ENCODE measurements around the gene COA8.

Gene COA8

DNA sequence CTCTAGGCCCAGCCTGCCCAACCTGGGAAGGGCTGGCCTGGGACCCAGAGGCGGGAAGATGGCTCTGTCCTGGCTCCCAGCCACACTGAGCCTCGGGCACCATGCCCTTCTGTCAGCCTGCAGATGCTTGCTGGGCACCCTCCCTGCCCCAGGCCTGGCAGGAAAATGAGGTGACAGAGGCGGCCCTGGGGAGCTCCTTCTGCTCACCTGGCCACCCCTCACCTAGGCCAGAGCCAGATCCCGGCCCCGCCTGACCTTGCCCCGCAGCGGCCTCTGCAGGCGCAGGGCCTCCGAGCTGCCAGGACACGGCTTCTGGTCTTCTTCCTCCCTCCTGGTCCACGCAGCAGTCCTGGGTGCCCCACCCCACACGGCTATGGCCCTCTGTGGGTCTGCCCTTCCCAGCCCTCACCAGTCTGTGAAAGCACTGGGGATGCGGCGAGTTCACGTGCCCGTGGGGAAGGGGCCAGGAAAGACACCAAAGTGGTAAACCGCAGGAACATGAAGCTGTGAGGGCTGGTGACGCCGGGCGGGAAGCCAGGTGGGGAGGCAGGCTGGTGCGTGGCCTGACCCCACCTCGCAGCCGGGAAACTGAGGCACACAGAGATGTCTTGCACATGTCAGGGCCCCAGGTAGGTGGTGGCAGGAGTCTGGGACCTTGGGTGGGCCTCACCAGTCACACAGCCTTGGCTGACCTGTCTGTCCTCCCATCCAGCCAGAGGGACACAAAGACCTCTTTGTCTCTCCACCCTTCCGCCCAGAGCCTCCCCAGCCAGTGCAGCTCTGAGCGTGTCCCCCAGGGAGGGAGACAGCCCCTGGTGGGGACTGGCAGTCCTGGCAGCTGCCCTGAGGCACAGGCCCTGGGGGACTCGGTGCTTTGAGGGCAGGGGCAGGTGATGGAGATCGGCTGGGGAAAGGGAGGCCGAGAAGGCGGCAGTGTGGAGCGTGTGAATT is 13.1 kb upstream of the COA8 start:
- DNase-seq: peak; percentile 66

DNA sequence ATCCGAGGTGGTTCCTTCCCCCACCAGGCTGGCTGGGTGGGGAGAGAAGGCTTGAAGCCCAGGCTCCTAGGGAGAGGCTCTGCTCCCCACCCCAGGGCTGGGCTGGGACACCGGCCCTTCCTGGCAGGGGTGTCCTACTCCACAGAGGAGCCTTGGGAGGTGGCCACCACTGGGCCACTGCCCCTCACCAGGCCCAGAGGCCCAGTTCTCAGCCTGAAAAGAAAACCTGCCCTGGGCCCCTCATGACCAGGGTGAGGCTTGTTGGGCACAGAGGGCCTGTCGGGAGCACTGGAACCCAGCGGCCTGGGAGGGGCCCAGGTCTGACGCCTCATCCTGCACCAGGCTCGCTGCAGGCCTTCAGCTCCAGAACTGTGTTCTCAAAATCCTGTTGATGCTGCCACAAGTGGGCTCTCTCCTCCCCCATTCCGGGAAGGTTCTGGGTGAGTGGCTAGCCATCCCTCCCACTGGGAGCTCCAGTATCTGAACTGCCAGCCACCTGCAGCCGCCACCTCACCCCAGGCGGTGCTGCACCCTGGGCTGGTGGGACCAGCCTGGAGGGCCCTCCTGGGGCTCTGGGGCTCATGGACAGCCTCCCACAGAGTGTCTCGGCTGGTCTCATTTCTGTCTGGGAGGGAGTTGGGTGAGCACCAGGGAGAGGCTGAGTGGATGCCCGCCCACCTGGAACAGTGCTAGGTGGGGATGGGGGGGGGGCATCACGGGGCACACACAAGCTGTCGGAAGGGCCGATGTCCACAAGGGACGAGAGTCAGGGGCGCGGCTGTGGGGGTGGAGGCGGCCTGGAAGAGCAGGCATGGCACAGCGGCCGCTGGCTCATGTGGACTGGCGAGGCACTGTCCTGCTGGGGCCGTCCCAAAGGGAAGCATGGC is 12.1 kb upstream of the COA8 start:
- DNase-seq: no peak

- DNase-seq: no peak
Measured at GRCh38 chr14:103551338-103551762, 11.4 kb upstream of the COA8 start.

- DNase-seq: no peak
Measured at GRCh38 chr14:103552011-103552845, 10.5 kb upstream of the COA8 start.

GRCh38 chr14:103552846-103553210 is 9.9 kb upstream of the COA8 start:
- DNase-seq: no peak

- DNase-seq: no peak
Measured at GRCh38 chr14:103555559-103556337, 7.0 kb upstream of the COA8 start.

- DNase-seq: no peak
Measured at GRCh38 chr14:103556946-103557758, 5.6 kb upstream of the COA8 start.

GRCh38 chr14:103558071-103558882 is 4.5 kb upstream of the COA8 start:
- no peak for DNase-seq

- DNase-seq: no peak
Measured at GRCh38 chr14:103559766-103560165, 3.0 kb upstream of the COA8 start.

DNA sequence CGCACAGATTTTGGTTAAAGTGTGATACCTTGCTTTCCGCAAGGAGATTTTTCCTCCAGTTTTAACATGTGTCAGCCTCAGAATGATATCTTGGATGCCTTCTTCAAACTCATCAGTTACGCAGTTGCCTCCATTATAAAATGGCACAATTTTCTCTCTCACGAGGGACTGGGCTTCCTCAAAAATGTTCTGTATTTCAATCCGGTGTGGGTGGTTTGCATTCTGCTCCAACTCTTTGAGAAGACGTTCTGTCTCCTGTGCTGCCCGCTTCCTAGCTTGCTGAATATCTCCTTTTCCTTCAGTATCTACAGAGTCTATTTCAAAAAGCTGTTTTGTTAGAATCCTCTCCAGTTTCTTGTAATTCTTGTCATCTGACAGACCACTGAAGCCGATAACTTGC is 2.1 kb upstream of the COA8 start:
- DNase-seq: no peak

- DNase-seq: no peak
Measured at GRCh38 chr14:103561381-103562178, 1.2 kb upstream of the COA8 start.

GRCh38 chr14:103562179-103562428 is 656 bp upstream of the COA8 start:
- DNase-seq: no peak

- no peak for DNase-seq
Measured at GRCh38 chr14:103563226-103563620, 463 bp downstream of the COA8 start.

DNA sequence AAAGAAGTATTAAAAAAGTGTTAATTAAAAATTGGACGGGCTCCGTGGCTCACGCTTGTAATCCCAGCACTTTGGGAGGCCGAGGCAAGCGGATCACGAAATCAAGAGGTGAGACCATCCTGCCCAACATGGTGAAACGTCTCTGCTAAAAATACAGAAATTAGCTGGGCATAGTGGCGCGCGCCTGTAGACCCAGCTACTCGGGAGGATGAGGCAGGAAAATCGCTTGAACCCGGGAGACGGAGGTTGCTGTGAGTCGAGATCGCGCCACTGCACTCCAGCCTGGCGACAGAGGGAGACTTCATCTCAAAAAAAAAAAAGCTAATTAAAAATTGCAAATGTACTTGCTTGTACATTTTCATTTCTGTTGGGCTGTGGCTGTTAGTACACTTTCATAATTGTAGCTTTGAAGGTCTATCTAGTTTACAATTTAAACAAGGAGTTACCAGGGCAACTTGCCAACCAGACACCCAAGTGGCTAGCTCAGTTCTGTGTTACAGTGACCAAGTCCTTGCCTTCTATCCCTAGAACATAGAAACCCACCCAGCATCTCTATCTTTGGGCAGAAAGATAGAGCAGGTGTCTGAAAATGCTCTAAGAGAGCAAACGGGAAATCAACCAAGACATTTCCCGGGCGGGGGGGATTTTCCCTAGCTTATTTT is 1.2 kb downstream of the COA8 start:
- DNase-seq: no peak

DNA sequence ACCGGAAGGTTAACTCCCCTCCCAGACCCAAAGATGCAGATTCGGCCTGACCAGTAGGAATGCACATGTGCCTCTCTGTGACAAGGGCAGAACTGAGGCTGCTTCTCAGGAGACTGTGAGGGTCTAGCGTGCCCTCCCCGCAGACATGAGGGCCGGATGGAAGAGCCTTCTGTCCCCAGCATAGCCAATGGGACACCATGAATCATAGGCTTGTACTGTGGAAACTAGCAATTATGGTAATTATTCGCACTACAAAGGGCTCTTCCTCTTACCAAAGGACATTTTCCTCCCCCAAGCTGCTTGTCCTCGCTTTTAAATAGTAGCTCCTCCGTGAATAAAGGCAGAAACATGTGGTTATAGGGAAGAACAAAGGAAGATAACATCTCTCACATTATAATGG is 6.2 kb downstream of the COA8 start:
- DNase-seq: peak; percentile 79

- DNase-seq: no peak
Measured at GRCh38 chr14:103569408-103569807, 6.6 kb downstream of the COA8 start.

DNA sequence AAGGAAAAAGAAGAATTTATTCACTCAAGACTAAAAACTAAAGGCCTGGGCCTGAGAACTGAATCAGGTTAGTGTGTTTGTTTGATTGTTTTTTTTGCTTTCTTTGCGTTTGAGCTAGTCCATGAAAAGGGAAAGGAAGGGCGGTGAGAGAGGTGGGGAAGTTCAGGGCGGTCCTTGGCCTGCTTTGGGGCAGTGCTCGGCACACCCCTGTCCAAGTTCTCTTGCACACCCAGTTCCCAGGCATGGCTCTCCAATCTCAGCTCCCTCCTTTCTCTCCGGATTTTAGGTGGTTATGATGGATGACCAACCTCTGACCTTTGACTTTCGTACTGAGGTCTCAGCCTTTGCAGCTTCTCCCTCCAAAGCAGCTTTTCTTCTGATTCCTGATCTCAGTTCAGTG is 11.3 kb downstream of the COA8 start:
- no peak for DNase-seq

GRCh38 chr14:103574707-103575285 is 12.0 kb downstream of the COA8 start:
- DNase-seq: no peak

Data from NCI-H1436 (cell line).